GM12878 (cell line): Measurements from ENCODE around the gene LYRM4.

Source experiments
- BCL11A ChIP-seq: IDR thresholded peaks from 2 replicates; pipeline ENCODE4 v1.6.1; 2011; ENCODE audit warnings: low read depth, low read length
- CEBPB ChIP-seq, 2 experiments: fragments of 150-350 bp in 1 of 2; IDR thresholded peaks; 2 replicates each; pipeline ENCODE4 v1.6.1; 2012 to 2014; ENCODE audit warnings: low read depth in 2 of 2, low read length in 2 of 2, borderline replicate concordance in 1 of 2, inconsistent platforms in 1 of 2
- CTCF ChIP-seq, 3 experiments: IDR thresholded peaks in 2 of 3; conservative IDR thresholded peaks in 1 of 3; 2 replicates each; pipeline ENCODE4 v1.5.1; 2011; ENCODE audit warnings: low read depth in 3 of 3, low read length in 3 of 3, mild to moderate bottlenecking in 3 of 3, control low read depth in 2 of 3, moderate library complexity in 2 of 3, inconsistent platforms in 1 of 3, mixed read lengths in 1 of 3; ENCODE audit not compliant: control insufficient read depth in 2 of 3, insufficient read depth in 1 of 3; ENCODE audit errors: extremely low read depth in 1 of 3
- EP300 ChIP-seq, 2 experiments: fragments of 150-350 bp in 1 of 2; IDR thresholded peaks; 2 replicates each; pipeline ENCODE4 v1.6.1; 2011 to 2012; ENCODE audit warnings: low read depth in 2 of 2, low read length in 2 of 2, borderline replicate concordance in 1 of 2, improper control_type of control experiment in 1 of 2, inconsistent platforms in 1 of 2; ENCODE audit not compliant: control insufficient read depth in 1 of 2
- FOXK2 ChIP-seq: fragments of 450-650 bp; IDR thresholded peaks from 2 replicates; pipeline ENCODE4 v1.6.1; 2017; ENCODE audit warnings: mild to moderate bottlenecking, moderate library complexity
- MYC ChIP-seq: IDR thresholded peaks from 2 replicates; pipeline ENCODE4 v1.6.1; 2011; ENCODE audit warnings: mild to moderate bottlenecking, low read length, moderate library complexity, inconsistent platforms; ENCODE audit not compliant: insufficient read depth, insufficient replicate concordance, insufficient read length, severe bottlenecking
- PBX3 ChIP-seq: IDR thresholded peaks from 2 replicates; pipeline ENCODE4 v1.6.1; 2011; ENCODE audit warnings: mild to moderate bottlenecking, low read depth, low read length, moderate library complexity; ENCODE audit not compliant: insufficient replicate concordance
- RB1 ChIP-seq: fragments of 450-650 bp; formaldehyde crosslinking; IDR thresholded peaks from 2 replicates; pipeline ENCODE4 v1.6.1; 2017; ENCODE audit warnings: mild to moderate bottlenecking, borderline replicate concordance
- RBBP5 ChIP-seq: fragments of 200-600 bp; sonication (generic); conservative IDR thresholded peaks from 2 replicates; pipeline ENCODE4 v1.6.1; 2016
- TARDBP ChIP-seq: IDR thresholded peaks from 2 replicates; pipeline ENCODE4 v1.6.1; 2016; ENCODE audit warnings: borderline replicate concordance
- TCF12 ChIP-seq: IDR thresholded peaks from 2 replicates; pipeline ENCODE4 v1.6.1; 2011; ENCODE audit warnings: low read depth, mild to moderate bottlenecking, low read length

- TF ChIP-seq EP300 (IDR thresholded peaks at IDR 0.05; ENCODE audit: borderline replicate concordance in 1 of 2, control insufficient read depth in 1 of 2, low read depth in 2 of 2, low read length in 2 of 2) (no peak), CTCF (IDR thresholded peaks at IDR 0.05 in 2 of 3, conservative IDR thresholded peaks at IDR 0.05 in 1 of 3; ENCODE audit: control insufficient read depth in 2 of 3, extremely low read depth in 1 of 3, insufficient read depth in 1 of 3, low read depth in 3 of 3, low read length in 3 of 3) (no peak), TCF12 (no peak), MYC (no peak), RB1 (no peak), FOXK2 (no peak), RBBP5 (no peak), CEBPB (IDR thresholded peaks at IDR 0.05; ENCODE audit: borderline replicate concordance in 1 of 2, low read depth in 2 of 2, low read length in 2 of 2) (no peak), TARDBP (no peak), BCL11A (no peak), PBX3 (no peak)
Measured at GRCh38 chr6:5076931-5077330, 183.8 kb downstream of the LYRM4 start.
